GM19395 (cell line): ENCODE data around the gene RPL35.
"Not testable (repeated sequence)": the region's sequence is repeated elsewhere in the genome, so short reads cannot be mapped to it uniquely, and the experiment has no call there.

ENCODE experiments used
- ATAC-seq: cut with Tn5 transposase; IDR thresholded peaks from one replicate; pipeline ENCODE4 v1.9.1; 2021; ENCODE audit warnings: mild to moderate bottlenecking, moderate library complexity; ENCODE audit not compliant: unreplicated experiment

Gene RPL35

DNA sequence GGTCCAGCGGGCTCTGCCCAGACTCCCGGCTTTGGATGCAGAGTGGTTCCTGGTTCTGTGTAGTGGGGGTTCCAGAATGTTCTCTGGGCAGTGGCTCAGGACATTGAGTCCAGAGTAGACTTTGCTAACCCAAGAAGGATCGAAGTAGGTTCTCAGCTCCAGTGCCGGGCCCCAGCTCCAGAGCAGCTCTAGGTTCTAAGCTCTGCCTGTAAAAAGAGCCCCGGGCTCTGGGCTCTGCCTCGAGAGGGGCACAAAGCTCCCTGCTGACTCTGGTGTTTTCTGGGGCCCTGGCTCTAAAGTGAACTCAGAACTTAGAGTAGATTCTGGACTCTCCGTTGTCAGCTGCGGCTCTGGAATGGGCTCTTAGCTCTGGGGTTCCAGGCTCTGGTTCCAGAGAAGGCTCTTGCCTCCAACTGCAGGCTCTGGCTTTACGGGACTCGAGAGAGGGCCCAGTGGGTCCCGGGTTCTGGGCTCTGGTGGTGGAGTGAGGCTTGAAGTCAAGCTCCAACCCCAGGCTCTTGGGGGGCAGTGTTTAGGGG lies 8.1 kb downstream of the RPL35 start:
- no peak for ATAC-seq

DNA sequence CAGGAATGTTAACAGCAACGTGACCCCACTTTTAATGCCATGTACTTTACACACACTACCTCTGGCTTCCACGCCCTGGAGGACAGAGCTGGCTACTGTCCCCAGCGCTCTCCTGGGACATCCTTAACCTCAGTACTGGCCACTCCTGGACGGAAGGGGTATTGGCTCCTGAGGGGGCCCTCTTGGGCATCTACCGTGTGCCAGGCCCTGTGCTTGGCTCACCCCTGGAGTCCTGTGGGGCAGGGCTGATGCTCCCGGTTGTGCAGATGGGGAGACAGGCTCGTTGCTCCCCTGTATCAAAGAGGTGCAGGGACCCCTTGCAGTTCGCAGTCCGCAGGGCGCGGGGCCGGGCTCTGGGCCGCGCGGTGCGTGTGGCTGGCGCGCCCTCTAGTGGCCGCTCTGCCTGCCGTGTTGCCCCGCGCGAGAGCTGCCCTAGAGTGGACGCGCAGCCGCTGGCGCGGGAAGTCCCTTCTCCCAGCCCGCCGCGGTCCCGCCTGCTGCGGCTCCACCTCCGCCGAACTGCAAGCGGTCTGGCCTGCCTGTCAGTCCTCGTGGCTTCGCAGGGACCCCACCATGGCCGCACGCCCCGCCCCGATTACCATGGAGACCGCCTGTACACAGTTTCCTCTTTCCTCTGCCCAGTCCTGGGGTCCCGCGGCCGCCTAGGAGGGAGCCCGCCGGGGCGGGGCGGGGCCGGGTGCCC lies 8.8 kb downstream of the RPL35 start, which contains the start of gene WDR38:
TSS of gene WDR38 (plus strand) at position 632 of the 703 bp plus-strand sequence. CDS start 72 bp downstream, outside the sequence.
- peak; percentile 81 for ATAC-seq

DNA sequence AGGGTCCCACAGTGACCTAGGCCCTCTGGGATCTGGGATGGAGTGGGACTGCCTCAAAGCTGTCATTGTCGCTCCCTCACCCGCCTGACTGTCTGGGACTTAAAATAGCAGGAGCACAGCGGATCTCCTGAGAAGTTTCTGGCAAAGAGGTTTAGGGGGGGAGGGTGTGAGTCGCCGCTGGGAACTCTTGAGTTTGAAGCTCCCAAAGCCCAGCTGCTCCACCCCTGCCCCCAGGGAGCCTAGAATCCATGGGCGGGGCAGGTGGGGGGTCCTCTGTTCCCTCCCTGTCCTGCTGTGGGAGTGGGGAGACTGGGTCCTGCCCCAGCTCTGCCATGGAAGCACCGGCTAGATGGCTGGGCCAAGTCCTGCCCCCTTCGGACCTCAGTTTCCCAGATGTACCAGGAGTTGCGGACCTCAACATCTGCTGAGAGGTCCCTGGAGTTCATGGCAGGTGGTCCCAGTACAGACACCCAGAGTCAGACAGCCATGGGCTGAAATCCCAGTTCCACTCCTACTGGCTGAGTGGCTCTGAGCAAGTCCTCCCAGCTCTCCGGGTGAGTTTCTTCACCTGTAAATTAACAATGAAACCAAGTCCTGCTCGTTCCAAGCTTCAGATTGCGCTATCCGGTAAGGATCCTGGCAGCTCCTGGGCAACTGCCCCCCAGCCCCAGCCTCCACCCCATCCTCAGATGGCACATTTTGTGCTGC lies 9.5 kb downstream of the RPL35 start:
- no peak for ATAC-seq

DNA sequence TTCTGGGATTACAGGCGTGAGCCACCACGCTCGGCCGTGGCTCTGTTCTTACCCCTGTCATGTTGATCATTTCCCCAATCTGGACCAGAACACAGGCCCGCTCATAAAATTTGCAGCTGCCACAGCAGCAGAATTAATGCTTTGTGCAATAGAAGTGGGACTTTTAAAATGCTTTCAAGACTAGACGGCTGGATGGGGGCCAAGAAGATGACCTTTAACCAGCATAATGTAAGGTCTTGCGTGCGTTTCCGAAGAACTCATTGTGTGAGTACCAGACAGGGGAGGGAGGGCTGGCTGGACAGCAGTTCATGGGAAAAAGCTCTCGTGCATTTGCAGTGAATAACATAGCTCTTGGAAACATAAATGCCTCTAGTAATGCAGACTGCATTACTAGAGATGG lies 12.0 kb downstream of the RPL35 start:
- no peak for ATAC-seq

DNA sequence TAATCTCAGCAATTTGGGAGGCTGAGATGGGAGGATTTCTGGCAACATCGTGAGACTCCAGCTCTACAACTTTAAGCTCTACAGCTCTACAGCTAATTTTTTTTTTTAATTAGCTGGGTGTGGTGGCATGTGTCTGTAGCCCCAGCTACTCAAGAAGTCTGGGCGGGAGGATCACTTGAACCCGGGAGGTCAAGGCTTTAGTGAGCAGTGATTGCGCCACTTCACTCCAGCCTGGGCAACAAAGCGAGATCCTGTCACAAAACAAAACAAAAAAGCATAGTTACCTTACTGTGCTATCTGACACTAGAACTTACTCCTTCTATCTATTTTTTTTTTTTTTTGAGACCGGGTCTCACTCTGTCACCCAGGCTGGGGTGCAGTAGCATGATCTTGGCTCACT lies 14.8 kb downstream of the RPL35 start:
- ATAC-seq = no peak

DNA sequence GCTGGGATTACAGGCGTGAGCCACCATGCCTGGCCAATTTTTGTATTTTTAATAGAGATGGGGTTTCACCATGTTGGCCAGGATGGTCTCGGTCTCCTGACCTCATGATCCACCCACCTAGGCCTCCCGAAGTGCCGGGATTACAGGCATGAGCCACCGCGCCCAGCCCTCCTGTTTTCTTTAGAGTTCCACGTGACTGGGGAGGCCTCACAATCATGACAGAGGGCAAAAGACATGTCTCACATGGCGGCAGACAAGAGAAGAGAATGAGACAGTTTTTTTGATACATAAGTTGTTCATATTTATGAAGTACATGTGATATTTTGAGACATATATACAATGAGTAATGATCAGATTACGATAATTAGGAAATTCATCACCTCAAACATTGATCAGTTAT lies 15.3 kb downstream of the RPL35 start:
- ATAC-seq = not testable (repeated sequence)

DNA sequence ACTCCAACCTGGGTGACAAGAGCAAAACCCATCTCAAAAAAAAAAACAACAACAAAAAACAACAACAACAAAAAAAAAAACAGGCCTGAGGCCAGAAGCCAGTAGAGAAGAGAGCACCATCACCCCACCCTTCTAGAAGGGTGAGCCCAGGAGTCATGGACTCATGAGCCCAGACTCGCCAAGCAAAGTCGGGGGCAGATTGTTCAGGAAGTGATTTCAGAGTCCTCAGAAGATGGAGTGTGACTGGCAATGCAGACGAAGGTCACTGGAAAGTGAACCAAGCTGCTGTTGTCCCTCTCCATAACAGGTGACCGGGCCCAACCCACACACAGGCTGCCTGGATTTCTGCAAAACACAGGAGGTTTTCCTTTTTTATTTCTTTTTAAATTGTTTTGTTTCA lies 17.5 kb downstream of the RPL35 start:
- no peak for ATAC-seq

DNA sequence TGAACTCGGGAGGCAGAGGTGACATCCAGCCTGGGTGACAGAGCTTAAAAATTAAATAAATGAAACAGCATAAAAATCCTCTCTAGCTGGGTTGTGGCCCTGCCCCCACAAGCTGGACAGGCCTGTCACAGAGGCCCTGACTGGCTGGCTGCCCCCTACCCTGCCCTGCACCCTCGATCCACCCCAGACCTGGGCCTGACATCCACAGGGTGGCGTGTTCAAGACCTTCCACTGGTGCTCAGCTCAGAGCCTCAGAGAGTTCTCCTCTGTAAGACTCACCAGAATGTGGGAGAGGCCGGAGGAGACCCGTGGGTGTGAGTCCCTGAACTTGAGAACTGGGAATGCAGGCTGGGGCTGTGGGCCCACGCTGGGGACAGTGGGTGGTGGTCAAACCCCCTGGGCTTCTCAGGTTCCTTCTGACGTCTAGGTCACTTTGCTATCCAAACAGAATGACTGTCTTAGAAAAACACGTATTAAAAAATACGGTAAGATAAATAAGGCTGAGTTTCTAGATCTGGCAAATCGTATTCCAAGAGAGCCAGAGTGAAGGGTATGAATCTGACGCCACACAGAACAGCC lies 18.2 kb downstream of the RPL35 start:
- ATAC-seq = no peak

DNA sequence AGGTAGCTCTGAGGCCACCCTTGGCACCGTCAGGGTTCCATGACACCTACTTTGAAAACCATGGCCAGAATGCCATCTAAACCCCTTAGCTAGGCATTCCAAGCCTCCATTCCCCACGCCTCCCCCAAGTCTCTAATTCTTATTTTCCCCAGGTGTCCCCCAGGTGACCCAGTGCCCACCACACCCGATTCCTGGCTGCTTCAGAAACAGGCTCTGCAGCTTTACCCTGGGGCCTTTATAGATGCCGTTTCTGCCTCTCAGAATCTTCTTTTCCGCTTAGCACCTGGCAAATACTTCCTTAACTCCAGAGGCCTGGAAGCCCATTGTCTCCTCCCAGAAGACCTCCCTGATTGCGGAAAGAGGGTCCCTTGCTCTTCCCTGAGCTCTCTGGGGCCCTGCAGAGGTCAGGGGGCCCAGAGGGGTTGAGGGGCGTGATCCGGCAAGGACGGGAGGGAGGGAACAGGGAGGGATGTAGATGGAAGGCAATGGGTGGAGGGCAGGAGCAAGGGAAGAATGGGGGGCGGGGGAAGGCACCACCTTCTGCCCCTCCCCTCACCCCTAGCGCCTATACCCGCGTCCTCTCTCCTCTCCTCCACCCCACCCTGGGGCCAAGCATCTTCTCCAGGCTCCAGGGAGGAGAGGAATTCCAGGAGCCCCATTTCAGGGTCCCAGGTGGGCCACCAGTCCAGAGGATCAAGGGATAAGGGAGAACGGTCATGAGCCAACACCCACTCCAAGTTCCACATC lies 20.5 kb downstream of the RPL35 start:
- ATAC-seq = no peak

DNA sequence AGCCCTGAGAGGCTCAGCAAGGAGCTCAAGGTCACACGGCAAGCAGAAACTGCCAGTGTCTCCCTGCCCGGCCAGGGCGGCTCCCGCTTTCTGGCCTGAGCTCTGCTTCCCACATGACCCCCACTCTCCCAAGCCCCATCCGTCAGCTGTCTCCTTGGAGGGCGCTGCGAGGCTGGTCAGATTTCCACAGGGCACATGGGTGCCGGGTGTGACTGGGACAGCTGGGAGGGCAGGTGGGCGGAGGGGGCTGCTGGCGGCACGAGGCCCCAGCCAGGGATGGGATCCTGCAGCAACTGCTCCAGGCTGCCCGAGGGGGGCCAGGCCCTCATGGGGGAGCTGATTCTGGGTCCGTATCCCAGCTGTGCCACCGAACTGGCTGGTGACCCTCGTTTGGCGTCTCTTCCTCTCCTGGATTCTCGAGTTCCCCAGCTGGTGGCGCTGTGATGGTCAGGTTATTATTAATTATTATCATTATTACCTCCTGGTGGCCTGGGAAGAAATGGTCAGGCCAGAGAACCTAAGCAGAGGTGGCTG lies 21.4 kb downstream of the RPL35 start:
- no peak for ATAC-seq

DNA sequence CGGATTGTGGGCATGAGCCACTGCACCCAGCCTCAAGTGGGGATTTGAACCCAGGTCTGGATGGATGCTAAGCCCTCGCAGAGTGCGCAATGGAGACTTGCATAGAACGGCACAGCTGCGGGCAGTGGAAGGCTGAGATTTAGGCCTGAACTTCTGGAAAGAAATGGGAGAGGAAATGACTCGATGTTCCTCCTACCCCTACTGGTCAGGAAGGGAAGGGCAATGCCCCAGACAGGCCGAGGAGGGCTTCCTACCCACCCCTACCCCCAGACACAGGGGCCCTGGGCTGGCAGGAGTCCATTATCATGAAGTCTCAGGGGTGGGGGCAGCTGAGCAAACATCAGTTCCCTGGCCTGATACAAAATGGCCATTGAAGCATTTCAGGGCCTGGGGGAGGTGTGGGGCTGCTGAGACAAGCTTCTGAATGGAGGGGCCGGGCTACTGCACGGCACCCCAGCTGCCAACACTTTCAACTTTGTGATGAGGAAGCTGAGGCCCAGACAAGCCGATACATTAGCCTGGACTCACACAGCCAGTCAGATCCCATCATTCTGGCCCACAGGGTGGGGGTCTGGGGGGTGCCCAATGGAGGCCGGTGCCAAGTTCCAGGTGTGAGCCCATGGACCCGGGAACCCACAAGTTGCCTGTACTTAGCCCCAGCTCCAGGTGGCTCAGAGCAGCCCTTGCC lies 22.0 kb downstream of the RPL35 start:
- no peak for ATAC-seq

DNA sequence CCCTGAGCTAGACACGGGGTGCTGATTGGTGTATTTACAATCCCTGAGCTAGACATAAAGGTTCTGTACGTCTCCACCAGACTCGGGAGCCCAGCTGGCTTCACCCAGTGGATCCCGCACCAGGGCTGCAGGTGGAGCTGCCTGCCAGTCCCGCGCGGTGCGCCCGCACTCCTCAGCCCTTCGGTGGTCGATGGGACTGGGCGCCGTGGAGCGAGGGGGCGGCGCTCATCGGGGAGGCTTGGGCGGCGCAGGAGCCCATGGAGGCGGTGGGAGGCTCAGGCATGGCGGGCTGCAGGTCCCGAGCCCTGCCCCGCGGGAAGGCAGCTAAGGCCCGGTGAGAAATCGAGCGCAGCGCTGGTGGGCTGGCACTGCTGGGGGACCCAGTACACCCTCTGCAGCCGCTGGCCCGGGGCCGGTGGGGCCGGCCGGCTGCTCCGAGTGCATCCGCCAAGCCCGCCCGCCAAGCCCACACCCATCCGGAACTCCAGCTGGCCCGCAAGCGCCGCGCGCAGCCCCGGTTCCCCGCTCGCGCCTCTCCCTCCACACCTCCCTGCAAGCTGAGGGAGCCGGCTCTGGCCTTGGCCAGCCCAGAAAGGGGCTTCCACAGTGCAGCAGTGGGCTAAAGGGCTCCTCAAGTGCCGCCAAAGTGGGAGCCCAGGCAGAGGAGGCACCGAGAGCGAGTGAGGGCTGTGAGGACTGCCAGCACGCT lies 23.0 kb downstream of the RPL35 start:
- ATAC-seq = not testable (repeated sequence)

DNA sequence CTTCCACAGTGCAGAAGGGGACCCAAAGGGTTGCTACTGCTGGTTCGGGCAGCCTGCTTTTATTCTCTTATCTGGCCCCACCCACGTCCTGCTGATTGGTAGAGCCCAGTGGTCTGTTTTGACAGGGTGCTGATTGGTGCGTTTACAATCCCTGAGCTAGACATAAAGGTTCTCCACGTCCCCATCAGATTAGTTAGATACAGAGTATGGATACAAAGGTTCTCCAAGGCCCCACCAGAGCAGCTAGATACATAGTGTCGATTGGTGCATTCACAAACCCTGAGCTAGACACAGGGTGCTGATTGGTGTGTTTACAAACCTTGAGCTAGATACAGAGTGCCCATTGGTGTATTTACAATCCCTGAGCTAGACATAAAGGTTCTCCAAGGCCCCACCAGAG lies 23.6 kb downstream of the RPL35 start:
- not testable (repeated sequence) for ATAC-seq

DNA sequence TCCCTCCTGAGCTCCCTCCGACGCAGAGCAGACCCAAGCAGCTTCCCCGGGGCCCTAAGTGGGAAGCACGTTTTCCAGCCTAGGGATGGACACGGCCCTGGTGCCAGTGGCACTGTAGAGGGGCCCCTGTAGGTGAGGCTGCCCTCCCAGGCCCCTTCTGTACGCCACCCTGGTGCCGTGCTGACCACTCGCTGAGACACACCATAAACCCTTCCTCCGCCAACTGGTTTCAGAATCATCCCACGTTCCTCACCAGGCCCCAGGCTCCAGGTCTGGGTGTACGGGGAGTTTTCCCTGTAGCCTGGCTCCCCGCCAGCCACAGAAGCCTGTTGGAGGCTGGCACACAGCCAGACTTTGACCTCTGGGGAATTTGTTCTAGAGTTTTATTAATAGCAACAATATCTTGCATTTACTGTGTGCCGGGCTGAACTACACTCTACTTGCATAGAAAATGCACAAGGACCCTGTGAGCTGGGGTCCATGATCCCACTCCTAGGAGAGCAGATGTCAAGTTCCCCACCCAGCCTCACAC lies 26.7 kb downstream of the RPL35 start:
- no peak for ATAC-seq

DNA sequence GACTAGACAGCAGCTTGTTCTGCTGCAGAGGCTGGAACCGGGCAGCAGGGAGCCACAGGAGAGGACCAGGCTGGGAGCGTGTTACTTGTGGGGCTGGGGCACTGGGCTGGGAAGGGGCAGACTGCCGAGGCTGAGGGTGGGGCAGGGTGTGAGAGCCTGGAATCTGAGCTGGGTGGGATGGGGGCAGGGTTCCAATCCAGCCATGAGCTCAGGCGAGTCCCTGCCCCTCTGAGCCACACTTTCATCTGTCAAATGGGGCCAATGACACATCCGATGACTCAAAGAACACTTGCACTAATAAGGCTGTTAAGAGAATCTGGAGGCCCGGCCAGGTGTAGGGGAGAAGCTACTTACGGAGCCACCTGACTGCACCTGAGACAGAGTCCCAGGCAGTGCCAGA lies 27.2 kb downstream of the RPL35 start:
- no peak for ATAC-seq

DNA sequence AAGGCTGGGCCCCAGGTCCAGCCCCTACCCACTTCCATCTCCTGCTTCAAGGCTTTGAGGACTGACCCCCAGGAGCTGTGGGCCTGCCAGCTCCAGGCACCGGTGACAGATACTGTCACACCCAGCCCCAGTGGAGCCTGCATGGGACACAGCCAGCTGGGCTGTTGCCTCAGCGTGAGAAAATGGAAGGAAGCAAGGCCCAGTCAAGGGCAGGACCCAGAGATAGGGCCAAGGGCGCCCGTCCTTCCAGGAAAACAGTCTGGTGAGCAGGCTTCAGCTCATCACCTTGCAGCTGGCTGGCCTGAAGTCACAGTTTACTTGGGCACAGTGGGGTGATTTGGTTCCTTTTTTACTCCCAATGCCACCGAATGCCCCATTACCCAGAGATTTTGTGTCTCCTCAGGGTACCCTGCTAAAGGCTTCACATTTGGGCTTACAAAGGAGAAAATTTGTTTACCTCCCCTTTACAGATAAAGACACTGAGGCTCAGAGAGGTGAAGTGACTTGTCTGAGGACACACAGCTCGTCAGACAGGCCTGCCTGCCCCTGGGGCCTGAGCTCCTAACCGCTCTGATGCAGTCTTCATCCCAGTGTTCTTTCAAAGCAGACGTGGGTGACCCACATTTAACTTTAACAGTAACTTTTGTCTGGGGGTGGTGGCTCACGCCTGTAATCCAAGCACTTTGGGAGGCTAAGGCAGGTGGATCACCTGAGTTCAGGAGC lies 30.0 kb downstream of the RPL35 start:
- ATAC-seq = no peak

DNA sequence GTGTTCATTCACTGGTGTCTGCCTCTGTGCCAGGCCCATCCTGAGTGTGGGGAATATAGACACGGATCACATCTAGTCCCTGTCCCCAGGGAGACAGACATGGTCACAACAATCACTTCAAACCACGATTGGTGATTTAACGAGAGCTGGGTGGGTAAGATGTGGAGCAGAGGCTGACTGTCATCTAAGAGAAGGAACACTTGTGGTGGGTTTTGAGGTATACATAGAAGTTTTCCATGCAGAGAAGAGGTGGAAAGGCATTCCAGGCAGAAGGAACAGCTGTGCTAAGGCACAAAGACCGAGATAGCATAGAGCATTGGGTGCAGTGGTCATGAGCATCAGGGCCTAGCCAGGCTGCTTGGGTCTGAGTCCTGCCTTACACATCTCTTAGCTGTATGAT lies 31.2 kb downstream of the RPL35 start:
- ATAC-seq = no peak

DNA sequence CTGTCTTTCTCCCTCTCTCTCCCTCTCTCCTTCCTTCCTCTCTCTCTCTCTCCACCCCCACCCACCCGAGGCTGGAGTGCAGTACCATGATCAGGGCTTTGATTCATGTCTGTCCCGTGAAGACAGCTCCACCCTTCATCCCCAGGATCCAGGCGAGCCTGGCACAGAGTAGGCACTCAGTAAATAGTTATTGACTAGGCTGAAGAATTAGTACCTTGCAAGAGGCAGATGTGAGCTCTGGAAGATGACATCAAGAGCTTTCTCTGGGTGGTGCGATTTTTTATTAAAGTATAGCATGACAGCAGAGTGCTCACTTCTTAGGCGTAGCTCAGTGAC lies 32.5 kb downstream of the RPL35 start:
- ATAC-seq = no peak
